BLaER1 treated with 17β-estradiol and CSF1 and Interleukin-3, amounts not matched to agents 10 nM and 100 nM (cell line): Measurements from ENCODE around the gene WNT7A.
A peak's percentile ranks its signal among the peaks of the same experiment; 100 is the strongest.

Experiments used
- H3K27ac ChIP-seq, 11 experiments: shearing (Covaris generic); formaldehyde crosslinking; 2 replicates each; pipeline ENCODE4 v1.8.1; 2022
- H3K27me3 ChIP-seq, 11 experiments: shearing (Covaris generic); formaldehyde crosslinking; 2 replicates each; pipeline ENCODE4 v1.8.1; 2022
- H3K36me3 ChIP-seq, 11 experiments: shearing (Covaris generic); formaldehyde crosslinking; 2 replicates each; pipeline ENCODE4 v1.8.1; 2022
- H3K4me1 ChIP-seq, 10 experiments: shearing (Covaris generic); formaldehyde crosslinking; 2 replicates each; pipeline ENCODE4 v1.8.1; 2022
- H3K4me2 ChIP-seq, 11 experiments: shearing (Covaris generic); formaldehyde crosslinking; 2 replicates each; pipeline ENCODE4 v1.8.1; 2022
- H3K4me3 ChIP-seq, 10 experiments: shearing (Covaris generic); formaldehyde crosslinking; 2 replicates each; pipeline ENCODE4 v1.8.1; 2022
- H3K9ac ChIP-seq, 11 experiments: shearing (Covaris generic); formaldehyde crosslinking; 2 replicates each; pipeline ENCODE4 v1.8.1; 2022
- H3K9me3 ChIP-seq, 11 experiments: shearing (Covaris generic); formaldehyde crosslinking; replicated peaks in 1 of 11; 2 replicates each; pipeline ENCODE4 v1.8.1; 2022
- H4K20me1 ChIP-seq, 11 experiments: shearing (Covaris generic); formaldehyde crosslinking; 2 replicates each; pipeline ENCODE4 v1.8.1; 2022
- Cebpa-rat ChIP-seq, 11 experiments: shearing (Covaris generic); IDR thresholded peaks; 2 replicates each; pipeline ENCODE4 v1.8.1; 2022

The WNT7A gene

GRCh38 chr3:13771496-13771895 is 108.4 kb downstream of the WNT7A start:
- H3K9me3 ChIP-seq, result no peaks in the 10 kb centered on the region
- H3K4me2 ChIP-seq, result no peak overlapping the region
- H3K4me3 ChIP-seq, result no peak overlapping the region
- no peak overlapping the region for H3K27ac ChIP-seq
- TF ChIP-seq Cebpa-rat (IDR thresholded peaks at IDR 0.05), result no peak
- peaks cover 19 to 49% (median 40%) of the 10 kb centered on the region in 10 experiments for H3K4me1 ChIP-seq
- H3K9ac ChIP-seq, result no peak overlapping the region
- H4K20me1 ChIP-seq, result peaks cover 0 to 4% (median 0%) of the 10 kb centered on the region in 11 experiments; a peak in 2 of 22 replicates
- H3K36me3 ChIP-seq, result no peaks in the 10 kb centered on the region
- no peaks in the 10 kb centered on the region for H3K27me3 ChIP-seq

DNA sequence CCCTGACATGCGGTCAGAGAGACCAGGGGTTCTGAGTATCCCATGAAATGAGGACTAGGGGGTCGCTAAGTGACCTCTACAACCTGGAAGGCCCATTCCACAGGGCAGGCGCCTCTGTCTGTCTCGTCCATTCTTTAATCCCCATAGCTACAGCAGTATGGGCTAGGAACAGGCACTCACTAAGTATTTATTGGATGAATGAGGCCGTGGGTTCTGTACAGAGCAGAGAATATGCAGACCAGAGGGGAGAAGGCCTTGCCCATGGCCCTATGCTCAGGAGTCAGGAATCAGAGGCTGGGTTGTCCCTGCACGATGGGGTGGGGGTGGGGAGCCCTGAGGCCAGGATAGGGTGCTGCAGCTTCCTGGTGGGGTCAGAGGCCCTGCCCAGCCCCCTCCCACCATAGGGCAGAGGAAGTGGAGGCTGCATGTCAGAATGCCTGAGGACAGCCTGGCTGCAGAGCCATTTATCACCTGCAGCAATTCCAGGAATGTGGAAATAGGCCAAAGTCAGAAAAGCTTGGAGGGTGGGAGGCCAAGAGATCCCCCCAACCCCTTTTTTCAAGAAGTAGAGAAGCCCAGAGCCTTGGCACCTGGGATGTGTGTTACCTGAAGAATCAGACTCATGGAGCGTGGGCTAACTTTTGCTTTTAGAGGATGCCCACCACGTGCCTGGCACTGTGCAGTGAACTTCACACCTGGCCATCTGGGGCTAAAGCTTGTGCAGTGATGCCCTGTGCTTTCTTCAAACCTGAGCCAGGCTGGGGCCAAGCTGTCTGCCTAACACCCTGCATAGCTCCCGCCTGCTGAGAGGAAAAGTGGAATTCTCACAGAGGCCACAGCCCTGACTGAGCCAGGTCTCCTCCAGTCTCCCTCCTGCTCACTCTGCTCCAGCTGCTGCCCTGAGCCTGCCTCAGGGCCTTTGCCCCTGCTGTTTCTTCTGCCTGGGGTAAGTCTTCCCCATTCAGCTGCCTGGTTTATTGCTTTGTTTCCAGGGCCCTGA is 109.4 kb downstream of the WNT7A start:
- Histone ChIP-seq H3K9ac (no peak overlapping the region), H3K4me2 (peak overlapping the region; percentile 65 to 85 (median 70)), H3K4me3 (no peak overlapping the region), H4K20me1 (peaks cover 0 to 4% (median 0%) of the 10 kb centered on the region in 11 experiments; a peak in 2 of 22 replicates), H3K4me1 (peaks cover 19 to 49% (median 40%) of the 10 kb centered on the region in 10 experiments), H3K27ac (peak overlapping the region in 2 of 11 experiments; percentile 15 to 35; a peak in 1 of 22 replicates), H3K27me3 (no peaks in the 10 kb centered on the region), H3K9me3 (no peaks in the 10 kb centered on the region), H3K36me3 (no peaks in the 10 kb centered on the region)
- no peak for TF ChIP-seq Cebpa-rat (IDR thresholded peaks at IDR 0.05)

DNA sequence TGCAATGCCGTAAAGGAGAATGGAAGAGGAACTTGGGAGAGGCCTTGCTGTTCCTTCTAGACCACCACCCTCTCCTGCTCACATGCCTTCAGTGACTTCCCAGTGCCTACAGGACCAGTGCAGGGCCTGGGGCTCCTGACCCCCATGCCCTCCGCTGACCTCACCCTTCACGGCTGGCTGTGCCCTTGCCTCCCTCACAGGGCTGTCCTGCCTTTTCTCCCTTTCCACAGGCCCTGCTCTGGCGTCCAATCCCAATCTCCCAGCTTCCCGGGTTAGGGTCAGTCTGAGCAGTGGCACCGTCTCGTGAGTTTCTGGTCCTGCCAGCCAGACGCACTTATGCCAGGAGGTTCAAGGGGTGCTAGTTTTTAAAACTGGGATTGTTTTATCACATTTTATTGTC is 110.4 kb downstream of the WNT7A start:
- peak overlapping the region in 4 of 11 experiments; percentile 10 to 82 (median 68); a peak in 6 of 22 replicates for H3K4me2 ChIP-seq
- no peak overlapping the region for H3K27ac ChIP-seq

GRCh38 chr3:13768453-13768852 is 111.4 kb downstream of the WNT7A start:
- Histone ChIP-seq H3K9me3 (no peaks in the 10 kb centered on the region), H3K4me3 (no peak overlapping the region), H3K27me3 (no peaks in the 10 kb centered on the region), H3K4me1 (peaks cover 19 to 49% (median 40%) of the 10 kb centered on the region in 10 experiments), H3K36me3 (no peaks in the 10 kb centered on the region), H4K20me1 (peaks cover 0 to 4% (median 0%) of the 10 kb centered on the region in 11 experiments; a peak in 2 of 22 replicates), H3K27ac (peak overlapping the region in 3 of 11 experiments; percentile 31 to 33 (median 33); a peak in 3 of 22 replicates), H3K9ac (0 out of 22 replicates have a peak overlapping the region, but pooled peaks of 1 of the 11 experiments have one; percentile 15), H3K4me2 (peak overlapping the region; percentile 7 to 78 (median 57); a peak in 20 of 22 replicates)
- TF ChIP-seq Cebpa-rat (IDR thresholded peaks at IDR 0.05), result no peak

More for the DNA sequence above, 110.4 kb downstream of the WNT7A start:
- H4K20me1 ChIP-seq, result peaks cover 0 to 4% (median 0%) of the 10 kb centered on the region in 11 experiments; a peak in 2 of 22 replicates
- no peak overlapping the region for H3K4me3 ChIP-seq
- H3K27me3 ChIP-seq, result no peaks in the 10 kb centered on the region
- H3K4me1 ChIP-seq, result peaks cover 19 to 49% (median 40%) of the 10 kb centered on the region in 10 experiments
- H3K9ac ChIP-seq, result no peak overlapping the region
- H3K9me3 ChIP-seq, result no peaks in the 10 kb centered on the region
- no peak for TF ChIP-seq Cebpa-rat (IDR thresholded peaks at IDR 0.05)
- no peaks in the 10 kb centered on the region for H3K36me3 ChIP-seq

- Histone ChIP-seq H3K36me3 (no peaks in the 10 kb centered on the region), H3K9me3 (peaks cover 2 to 5% (median 3%) of the 10 kb centered on the region in 11 experiments; a peak in 21 of 22 replicates), H3K9ac (0 out of 22 replicates have a peak overlapping the region, but pooled peaks of 2 of the 11 experiments have one; percentile 15 to 29), H3K27me3 (no peaks in the 10 kb centered on the region), H4K20me1 (peaks cover 0 to 4% (median 0%) of the 10 kb centered on the region in 11 experiments; a peak in 2 of 22 replicates), H3K27ac (peak overlapping the region in 2 of 11 experiments; percentile 31 to 33; a peak in 2 of 22 replicates), H3K4me3 (no peak overlapping the region), H3K4me2 (peak overlapping the region; percentile 7 to 78 (median 57); a peak in 20 of 22 replicates), H3K4me1 (peaks cover 19 to 48% (median 40%) of the 10 kb centered on the region in 10 experiments)
- no peak for TF ChIP-seq Cebpa-rat (IDR thresholded peaks at IDR 0.05)
Measured at GRCh38 chr3:13767896-13768295, 112.0 kb downstream of the WNT7A start.

DNA sequence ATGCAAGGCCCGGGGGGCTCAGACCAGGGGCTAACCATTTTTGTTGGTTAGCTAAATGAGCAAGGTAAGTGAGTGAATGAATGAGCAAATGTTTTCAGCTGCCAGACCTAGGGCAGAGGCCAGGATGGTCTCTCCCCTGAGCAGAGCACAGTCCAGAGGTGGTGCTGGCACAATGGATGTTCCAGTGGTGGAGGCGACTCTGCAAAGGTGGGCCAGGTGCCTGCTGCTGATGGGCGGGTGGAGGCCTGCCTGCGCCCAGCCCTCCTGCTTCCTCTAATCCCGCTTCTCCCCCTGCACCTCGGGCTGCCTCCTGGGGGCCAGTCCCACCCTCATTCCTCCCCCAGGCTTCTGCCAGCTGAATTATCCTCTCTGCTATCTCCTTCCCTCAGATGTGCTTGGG is 112.8 kb downstream of the WNT7A start:
- peaks cover 0 to 4% (median 0%) of the 10 kb centered on the region in 11 experiments; a peak in 2 of 22 replicates for H4K20me1 ChIP-seq
- peaks cover 19 to 43% (median 40%) of the 10 kb centered on the region in 10 experiments for H3K4me1 ChIP-seq
- H3K27me3 ChIP-seq, result no peaks in the 10 kb centered on the region
- H3K36me3 ChIP-seq, result no peaks in the 10 kb centered on the region
- H3K9me3 ChIP-seq, result peaks cover 11 to 13% (median 12%) of the 10 kb centered on the region in 11 experiments
- no peak overlapping the region for H3K4me3 ChIP-seq
- TF ChIP-seq Cebpa-rat (IDR thresholded peaks at IDR 0.05), result no peak
- H3K27ac ChIP-seq, result no peak overlapping the region
- H3K4me2 ChIP-seq, result peak overlapping the region in 2 of 11 experiments; percentile 56 to 57; a peak in 1 of 22 replicates
- no peak overlapping the region for H3K9ac ChIP-seq
